GM18502 (cell line): ENCODE data around the gene TC2N.
A peak's percentile ranks its signal among the peaks of the same experiment; 100 is the strongest.
"Not testable (repeated sequence)": the region's sequence is repeated elsewhere in the genome, so short reads cannot be mapped to it uniquely, and the experiment has no call there.

Experiments used
- ATAC-seq: cut with Tn5 transposase; IDR thresholded peaks from one replicate; pipeline ENCODE4 v1.9.1; 2021; ENCODE audit warnings: mild to moderate bottlenecking; ENCODE audit not compliant: unreplicated experiment, poor library complexity

The TC2N gene

DNA sequence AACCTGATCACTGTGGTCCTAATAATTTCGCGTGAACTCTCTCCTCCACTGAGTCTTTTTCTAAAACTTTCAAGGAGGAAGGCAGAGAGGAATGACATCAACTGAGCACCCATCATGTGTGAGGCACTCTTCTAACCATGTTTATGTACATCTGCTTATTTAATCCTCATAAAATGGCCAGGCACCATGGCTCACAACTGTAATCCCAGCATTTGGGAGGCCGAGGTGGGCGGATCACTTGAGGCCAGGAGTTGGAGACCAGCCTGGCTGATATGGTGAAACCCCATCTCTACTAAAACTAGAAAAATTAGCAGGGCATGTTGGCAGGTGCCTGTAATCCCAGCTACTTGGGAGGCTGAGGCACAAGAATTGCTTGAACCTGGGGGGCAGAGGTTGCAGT lies 4.1 kb upstream of the TC2N start:
- ATAC-seq, result not testable (repeated sequence)

DNA sequence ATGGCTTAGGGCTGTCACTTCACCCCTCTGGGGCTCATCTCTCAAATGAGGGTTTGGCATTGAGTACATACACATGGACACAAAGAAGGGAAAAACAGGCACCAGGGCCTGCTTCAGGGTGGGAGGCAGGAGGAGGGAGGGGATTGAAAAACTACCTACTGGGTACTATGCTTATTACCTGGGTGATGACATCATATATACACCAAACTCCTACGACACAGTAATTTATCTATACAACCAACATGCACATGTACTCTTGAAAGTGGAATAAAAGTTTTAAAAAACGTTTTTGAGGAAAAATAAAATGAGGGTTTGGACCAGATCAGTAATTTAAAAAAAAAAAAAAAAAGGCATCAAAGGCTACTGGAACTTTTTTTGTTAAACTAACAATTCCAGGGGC lies 3.6 kb upstream of the TC2N start:
- ATAC-seq, result no peak

DNA sequence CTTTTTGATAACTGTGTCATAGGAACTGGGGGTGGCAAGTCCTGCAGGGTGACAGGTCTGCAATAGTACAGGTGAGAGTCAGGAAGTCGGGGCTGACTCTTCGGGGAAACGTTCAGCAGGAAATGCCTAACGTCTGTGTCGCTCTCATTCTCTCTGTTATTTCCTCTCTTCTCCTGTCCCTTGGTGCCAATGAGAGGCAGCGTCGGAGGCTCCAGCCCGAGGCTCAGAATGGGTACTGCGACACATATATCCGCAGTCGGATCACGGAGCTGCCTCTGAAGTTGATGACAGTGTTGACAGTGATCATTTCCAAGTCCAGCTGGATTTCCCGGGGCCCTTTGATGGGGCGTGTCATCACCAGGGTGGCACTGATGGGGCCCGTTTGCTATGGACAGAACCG lies 2.7 kb upstream of the TC2N start:
- no peak for ATAC-seq

DNA sequence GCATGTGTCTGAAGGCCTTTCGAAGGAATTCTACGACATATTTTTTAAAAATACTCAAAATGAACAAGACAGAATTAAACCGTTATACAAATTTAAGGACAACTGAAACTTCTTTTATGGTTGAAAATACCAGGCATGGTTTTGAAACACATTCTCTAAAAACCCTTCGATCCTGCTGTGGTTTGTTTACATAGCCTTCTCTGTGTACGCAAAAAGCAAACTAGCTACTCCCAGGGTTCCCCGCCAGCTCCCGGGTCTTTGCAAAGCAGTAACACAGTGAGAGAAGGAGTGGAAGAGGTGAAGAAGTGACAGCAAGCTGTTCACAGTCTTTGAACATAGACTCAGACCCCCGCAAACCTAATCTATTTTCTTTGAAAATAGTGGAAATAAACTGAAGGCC lies 2.2 kb upstream of the TC2N start:
- ATAC-seq, result no peak

DNA sequence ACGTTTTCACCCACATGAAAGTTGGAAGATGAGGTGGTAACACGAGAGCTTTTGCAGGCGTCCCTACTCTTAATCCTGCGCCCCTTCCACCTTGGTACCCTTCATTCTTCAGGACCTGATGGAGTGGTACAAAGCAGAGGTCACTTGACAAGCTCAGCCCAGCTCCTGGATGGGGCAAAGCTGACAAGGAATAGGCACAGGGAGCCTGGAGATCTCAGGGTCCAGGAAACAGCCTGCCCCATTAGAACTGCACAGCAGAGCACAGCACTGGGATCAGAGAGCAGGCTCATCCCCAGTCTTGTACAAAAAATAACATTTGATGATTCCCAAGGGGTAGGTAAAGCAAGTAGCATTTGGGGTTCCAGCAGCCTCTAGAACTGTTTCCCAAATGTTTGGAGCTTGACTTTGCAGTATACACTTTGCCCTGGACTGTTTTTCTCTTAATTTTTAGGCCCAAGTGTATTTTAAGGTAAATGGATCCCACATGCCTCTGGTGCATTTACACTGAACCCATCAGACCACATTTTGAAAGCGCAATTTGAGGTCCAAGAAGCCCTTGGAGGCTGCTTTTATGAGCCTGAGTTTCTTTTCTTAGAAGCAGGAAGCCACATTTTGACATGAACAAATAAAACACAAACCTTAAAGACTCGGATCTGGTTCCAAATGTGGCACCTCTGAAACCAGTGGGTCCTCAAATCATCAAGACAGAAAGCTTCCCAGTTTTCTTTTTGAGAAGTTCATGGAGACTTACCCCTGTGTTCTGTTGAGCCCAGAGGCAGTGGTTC lies 633 bp downstream of the TC2N start:
- no peak for ATAC-seq

DNA sequence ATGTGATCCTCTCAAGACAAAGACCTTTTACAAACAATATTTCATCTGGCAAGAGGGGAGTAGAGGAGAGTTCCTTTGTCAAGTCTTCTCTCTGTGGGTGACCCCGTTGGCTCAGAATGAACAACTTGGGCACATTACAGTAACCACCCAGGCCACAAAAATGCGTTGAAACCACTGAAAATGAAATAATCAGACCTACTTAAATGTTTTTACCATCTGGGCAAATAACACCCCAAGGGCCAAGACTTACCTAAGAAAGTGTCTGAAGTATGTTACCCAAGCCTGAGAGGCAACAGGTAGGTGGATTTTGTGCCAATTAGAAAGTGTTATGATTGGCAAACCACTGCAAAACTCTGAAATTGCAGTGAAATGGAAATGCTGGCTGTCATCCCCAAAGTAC lies 1.3 kb downstream of the TC2N start:
- ATAC-seq, result no peak

DNA sequence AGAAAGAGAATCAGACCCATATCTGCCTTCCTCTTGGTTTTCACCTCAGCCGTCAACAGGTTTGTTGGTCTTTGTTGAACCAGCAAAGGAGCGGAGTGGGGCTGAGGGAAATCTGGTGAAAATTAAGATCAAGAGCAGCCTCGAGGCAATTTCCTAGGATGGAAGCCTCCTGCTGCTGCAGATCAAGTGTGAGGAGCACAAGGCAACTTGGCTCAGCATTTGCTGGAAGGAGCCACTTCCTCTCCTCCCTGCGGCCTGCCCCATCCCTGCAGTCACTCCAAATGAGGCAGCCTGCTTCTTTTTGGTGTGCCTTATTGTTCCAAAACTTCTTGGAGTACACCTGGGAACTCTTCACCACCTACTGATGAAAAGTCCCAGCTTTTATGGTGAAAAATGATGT lies 4.9 kb downstream of the TC2N start:
- no peak for ATAC-seq

DNA sequence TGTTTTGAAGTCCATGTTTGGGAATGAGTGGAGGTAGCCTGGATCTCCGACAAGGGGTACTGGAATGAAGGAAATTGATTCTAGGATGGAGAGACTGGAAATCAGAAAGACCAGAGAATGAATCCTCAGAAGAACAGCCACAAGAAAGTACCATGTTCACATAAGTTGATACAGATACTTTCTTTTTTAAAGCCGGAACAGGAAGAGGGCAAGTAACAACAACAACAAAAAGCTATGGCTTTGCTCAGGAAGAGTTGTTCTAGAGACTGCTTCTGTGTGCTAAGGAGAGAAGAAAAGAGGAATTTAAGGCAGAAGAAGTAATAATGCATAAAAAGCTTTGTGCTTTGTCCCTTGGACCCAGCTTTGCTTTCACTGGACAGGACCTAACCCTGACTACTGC lies 6.2 kb downstream of the TC2N start:
- ATAC-seq, result no peak

DNA sequence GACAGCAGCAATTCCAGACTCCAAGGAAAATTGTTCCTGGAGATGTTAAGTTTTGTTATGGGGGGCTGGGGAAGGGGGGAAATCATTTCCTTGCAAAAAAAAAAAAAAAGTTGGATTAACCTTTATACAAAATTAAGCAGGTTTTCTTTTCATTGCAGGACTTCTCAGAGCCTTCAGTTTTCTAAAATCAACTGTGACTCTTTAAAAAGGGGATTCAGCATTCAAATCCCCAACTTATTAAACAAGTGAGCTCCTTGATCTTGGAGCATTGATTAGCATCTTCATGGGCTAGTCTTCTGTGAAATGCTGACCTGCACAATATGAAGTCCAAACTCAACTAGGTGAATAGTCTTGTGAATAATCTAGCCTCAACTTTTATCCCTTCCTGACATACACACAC lies 7.1 kb downstream of the TC2N start:
- no peak for ATAC-seq

DNA sequence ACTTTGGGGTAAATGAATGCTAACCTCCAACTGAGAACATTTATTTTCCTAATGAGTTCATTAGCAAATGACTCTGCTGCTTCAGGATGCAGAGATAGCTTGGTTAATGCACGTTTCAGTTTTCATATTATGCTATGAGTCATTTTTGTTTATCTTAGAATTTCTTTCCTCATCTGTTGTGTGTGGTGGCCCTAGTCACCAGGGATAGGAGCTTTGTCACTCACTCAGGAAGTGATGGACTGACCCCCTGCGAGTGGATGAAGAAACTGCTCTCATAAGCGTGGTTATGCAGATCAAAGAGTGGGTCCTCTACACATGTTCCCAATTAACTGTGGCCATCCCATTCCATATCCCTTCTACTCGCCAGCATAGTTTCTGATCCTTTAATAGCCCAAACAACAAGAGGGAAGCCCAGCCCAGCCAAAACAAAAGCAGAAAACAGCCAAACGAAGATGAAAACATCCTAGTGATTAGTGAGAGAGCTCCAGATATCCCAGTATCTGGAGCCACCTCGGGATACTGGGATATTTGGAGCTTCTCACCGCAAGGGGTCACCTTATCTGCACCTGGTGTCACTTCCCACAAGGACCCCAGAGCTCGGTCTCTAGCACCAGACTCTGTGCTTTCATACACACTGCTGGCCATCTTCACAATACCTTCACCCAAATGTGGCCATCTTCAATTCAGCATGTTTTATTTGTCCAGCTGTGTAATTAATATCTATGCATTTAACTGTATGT lies 8.6 kb downstream of the TC2N start:
- ATAC-seq, result peak; percentile 78

DNA sequence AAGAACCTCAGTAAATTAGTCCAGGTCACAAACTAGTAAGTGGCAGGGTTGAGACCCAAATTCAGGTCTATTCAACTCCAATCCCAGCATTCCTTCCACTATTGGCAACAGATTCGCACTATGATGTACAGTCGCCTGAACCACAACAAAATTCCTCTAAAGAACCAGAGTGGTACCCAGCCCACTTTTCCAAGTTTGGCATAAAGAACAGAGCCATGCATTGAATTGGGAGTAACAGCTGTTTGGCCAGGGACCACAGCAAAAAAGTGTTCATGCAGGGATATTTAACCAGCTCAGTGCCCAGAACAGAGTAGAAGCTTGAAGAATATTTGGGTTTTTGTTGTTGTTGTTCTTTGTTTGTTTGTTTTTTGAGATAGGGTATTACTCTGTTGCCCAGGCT lies 9.7 kb downstream of the TC2N start:
- no peak for ATAC-seq

DNA sequence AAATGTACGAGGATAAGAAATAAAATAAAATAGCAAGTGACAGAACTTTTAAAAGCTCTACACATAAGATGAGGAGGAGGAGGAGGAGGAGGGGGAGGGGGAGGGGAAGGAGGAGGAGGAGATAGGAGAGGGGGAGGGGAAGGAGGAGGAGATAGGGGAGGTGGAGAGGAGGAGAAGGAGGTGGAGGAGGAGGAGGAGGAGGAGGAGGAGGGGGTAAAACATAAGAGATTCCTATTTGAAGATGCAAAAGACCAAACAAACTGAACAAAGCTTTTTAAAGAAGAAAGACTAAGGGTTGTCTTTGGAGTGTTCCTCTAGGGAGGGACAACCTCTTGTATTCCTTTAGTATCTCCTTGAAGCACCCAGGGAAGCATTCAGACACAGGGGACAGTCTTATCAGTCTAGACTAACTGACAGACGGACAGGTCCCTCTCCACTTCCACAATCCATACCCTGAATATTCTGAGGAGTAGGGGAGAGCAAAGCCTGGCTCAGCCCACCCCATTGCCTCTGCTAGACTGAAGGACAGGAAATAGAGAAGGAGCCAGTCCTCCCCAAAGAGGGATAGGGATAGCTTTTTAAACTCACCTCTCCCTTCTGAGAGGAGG lies 12.9 kb downstream of the TC2N start:
- no peak for ATAC-seq

DNA sequence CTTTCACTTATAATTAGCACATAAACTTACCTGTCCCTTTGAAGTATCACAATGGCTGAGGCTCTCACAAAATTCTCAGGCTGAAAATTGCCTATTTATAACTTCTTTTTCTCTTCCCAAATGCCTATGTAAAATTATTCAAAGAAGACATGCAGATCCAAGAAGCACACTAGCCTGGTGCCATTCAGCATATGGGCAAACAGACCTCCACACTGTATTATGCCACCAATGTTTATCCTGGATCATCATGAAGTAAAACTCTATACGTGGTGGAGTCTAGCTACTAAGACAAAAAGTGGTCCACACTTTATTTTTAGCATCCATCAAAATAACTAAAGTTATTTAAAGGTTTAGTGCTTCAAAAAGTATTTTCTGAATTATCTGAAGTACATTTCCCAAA lies 15.8 kb downstream of the TC2N start:
- no peak for ATAC-seq

DNA sequence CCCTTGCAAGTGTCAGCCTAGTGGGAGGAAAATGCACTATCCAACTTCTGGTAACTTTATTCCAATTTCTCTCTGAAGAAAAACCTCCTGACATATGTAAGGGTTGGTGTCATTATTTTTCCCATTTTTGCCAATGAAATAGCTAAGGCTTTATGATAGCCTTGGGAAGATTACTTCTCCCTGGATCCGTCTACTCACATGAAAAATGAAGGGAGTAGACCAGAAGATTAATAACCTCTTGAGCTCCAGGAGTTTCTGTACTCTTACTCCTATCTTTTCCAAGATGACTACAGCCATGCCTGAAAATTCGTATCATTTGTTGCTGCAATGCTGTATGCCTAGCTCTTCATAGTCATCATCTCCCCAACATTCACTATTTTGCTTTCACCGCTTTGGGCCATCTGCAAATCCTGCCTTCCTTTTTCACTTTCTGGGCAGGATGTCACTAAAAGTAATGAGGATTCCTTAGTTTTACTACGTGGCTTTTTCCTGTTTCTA lies 18.8 kb downstream of the TC2N start:
- ATAC-seq, result no peak

DNA sequence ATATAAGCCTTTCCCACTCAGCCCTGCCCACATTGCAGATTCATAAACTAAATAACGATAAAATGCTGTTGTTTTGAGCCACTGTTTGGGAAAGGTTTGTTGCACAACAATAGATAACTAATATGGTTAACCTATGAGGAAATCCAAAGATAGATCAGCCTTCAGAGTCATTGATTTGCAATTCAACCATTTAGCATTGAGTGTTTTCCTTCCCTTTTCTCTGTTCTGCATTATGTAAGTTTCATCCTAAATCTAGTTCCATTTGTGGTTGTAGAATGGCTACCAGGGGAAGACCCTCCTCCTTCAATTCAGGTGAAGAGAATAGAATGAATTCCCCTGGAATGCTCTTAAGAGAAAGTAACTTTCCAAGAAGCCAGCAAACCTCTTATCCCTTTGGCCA lies 19.6 kb downstream of the TC2N start:
- no peak for ATAC-seq

DNA sequence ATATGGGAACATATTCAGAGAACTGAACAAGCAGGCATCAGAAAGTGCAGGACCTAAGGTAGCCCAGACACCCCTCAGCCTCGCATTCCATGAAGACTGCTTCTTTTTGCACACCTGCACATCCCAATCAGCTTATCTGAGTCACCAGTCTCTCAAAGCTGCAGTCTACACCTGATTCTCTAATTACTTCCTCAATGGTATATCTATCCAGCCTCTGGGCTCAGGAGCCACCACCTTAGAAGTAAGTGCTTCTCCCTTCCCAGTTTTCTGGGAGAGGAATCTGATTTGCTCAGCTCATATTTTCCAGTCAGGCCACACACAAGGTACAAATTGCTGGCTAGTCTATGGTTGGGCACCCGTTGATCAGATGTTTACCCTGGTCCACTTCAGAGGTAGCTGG lies 21.7 kb downstream of the TC2N start:
- no peak for ATAC-seq

DNA sequence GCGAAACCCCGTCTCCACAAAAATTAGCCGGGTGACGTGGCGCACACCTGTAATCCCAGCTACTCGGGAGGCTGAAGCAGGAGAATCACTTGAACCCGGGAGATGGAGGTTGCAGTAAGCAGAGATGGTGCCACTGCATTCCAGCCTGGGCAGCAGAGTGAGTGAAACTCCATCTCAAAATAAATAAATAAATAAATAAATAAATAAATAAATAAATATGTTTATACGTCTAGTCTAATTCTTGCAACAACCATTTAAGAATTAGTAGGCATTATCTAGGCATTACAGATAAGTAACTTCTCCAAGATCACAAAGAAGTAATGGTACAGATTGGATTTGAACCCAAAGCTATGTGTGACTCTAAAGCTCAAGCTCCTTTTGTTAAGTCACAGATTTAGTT lies 22.3 kb downstream of the TC2N start:
- ATAC-seq, result not testable (repeated sequence)

DNA sequence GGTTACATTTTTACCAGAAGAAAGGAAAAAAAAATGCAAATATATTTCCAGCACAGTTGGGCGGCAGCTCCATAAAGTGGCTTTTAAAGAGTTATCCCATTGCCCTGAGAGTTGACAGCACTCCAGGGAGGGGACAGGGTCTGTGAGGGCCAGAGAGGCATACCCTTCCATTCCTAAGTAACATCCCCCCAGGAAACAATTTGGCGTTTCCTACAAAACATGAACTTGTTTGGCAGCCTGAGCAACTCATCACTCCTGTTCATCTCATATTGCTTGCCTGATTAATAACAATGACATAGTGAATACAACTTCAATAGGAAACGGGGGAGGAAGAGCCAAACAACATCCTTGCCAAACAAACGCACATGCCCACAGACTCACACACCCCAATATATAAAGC lies 23.3 kb downstream of the TC2N start:
- no peak for ATAC-seq

DNA sequence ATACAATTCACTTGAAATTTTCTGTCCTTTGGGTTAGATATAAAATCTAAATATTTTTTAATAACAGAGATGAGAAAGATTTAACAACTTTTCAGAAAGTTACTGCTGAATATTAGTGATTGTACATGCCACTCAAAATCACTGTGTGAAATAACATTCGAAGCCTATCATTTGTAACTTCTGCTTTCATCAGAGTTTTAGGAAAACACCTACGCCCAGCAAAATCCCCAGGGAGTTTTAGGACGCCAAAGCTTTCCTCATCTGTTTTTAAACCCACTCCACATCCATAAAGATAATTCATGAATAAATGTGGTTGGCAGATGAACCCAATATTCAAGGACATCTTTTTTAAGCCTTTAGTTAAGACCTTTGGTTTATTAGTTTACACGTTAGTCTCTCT lies 23.9 kb downstream of the TC2N start:
- no peak for ATAC-seq

DNA sequence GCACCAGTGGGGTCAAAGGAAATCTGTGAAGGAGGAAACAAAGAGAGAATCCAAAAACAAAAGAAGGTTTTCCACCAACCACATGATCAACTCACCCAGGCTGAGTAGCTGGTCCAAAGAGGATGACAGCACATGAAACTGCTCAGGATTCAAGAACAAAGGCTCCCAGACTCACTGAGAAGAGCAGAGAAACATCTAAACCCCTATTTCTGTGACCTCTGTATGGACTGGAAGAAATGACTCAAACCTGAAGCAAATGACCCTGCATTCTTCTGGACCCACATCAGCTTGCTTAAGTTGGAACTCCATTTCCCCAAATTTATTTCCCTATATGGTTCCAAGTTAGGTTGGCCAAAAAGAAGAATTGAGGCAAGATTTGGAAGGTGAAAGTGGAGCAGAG lies 26.3 kb downstream of the TC2N start:
- no peak for ATAC-seq

DNA sequence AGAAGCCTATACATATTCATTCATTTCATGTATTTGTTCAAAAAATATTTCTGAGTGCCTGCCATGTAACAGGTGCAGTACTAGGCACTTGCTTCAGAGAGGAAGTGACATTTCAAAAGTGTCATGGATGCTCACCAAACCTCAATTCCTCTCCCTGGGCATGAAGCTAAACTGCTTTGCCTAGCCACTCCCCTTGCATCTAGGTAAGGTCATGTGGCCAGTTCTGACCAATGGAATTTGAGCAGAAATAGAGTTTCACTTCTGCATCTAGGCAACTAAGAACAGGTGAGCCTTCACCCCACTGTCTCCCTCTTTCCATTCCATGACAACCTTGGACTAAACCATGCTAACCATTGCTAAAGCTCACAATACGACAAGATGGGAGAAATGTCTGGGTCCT lies 27.6 kb downstream of the TC2N start:
- ATAC-seq, result no peak
